ENCODE results near the gene PHACTR1. TPM values are rescaled to one million over a fixed set of nuclear protein-coding genes. Genes with fewer than 3 reads are reported as not detected.

Gene PHACTR1
- total RNA-seq, 1 experiment from 2014 or later: 2.6 TPM

- Histone ChIP-seq H3K9me3 (ENCODE audit: low read depth, low read length, poor library complexity, severe bottlenecking) (no peaks in the 10 kb centered on the region), H3K36me3 (ENCODE audit: insufficient read depth, low read length, poor library complexity, severe bottlenecking) (no peaks in the 10 kb centered on the region), H3K4me3 (ENCODE audit: low read depth, low read length, poor library complexity, severe bottlenecking) (no peak overlapping the region), H3K27ac (ENCODE audit: low read depth, low read length, poor library complexity, severe bottlenecking) (peak overlapping the region; percentile 53), H3K4me1 (ENCODE audit: insufficient read depth, low read length, poor library complexity, severe bottlenecking) (peaks cover 13% of the 10 kb centered on the region), H3K27me3 (replicated peaks; ENCODE audit: insufficient read depth, low read depth, low read length, poor library complexity) (peaks cover 2% of the 10 kb centered on the region)
- POLR2A ChIA-PET (ENCODE audit: low non-redundant PET): no interaction called here
- TF ChIP-seq EZH2 (IDR thresholded peaks at IDR 0.05; ENCODE audit: borderline replicate concordance, low read depth, low read length, poor library complexity, severe bottlenecking) (no peak), CTCF (conservative IDR thresholded peaks at IDR 0.05; ENCODE audit: low read depth, low read length) (no peak)
- DNase-seq (ENCODE audit: low spot score): peak; percentile 50
- no TSS peak for BruUV-seq (replicated peaks)
- intact Hi-C loops (cut with micrococcal nuclease; ENCODE audit: unreplicated experiment): no loop called here
- CTCF ChIA-PET: no interaction called here
Observed at GRCh38 chr6:12733876-12734275, 17.3 kb downstream of the PHACTR1 start.

GRCh38 chr6:12735786-12736185 is 19.2 kb downstream of the PHACTR1 start:
- Histone ChIP-seq H3K4me3 (ENCODE audit: low read depth, low read length, poor library complexity, severe bottlenecking) (no peak overlapping the region), H3K27ac (ENCODE audit: low read depth, low read length, poor library complexity, severe bottlenecking) (no peak overlapping the region), H3K4me1 (ENCODE audit: insufficient read depth, low read length, poor library complexity, severe bottlenecking) (peaks cover 13% of the 10 kb centered on the region), H3K36me3 (ENCODE audit: insufficient read depth, low read length, poor library complexity, severe bottlenecking) (no peaks in the 10 kb centered on the region), H3K9me3 (ENCODE audit: low read depth, low read length, poor library complexity, severe bottlenecking) (no peaks in the 10 kb centered on the region), H3K27me3 (replicated peaks; ENCODE audit: insufficient read depth, low read depth, low read length, poor library complexity) (no peaks in the 10 kb centered on the region)
- no TSS peak for BruUV-seq (replicated peaks)
- DNase-seq (ENCODE audit: low spot score): no peak
- ChIA-PET POLR2A (ENCODE audit: low non-redundant PET) (no interaction called here), CTCF (interaction anchor here (0.6 kb wide), 1 partner anchor 449 kb away, joined by 7 read pairs; no protein-coding TSS in a partner anchor)
- intact Hi-C loops (cut with micrococcal nuclease; ENCODE audit: unreplicated experiment): no loop called here
- TF ChIP-seq CTCF (conservative IDR thresholded peaks at IDR 0.05; ENCODE audit: low read depth, low read length) (no peak), EZH2 (IDR thresholded peaks at IDR 0.05; ENCODE audit: borderline replicate concordance, low read depth, low read length, poor library complexity, severe bottlenecking) (no peak)

- ChIA-PET CTCF (no interaction called here), POLR2A (ENCODE audit: low non-redundant PET) (no interaction called here)
- H3K4me1 ChIP-seq (ENCODE audit: insufficient read depth, low read length, poor library complexity, severe bottlenecking): no peaks in the 10 kb centered on the region
- no peak overlapping the region for H3K27ac ChIP-seq (ENCODE audit: low read depth, low read length, poor library complexity, severe bottlenecking)
- H3K27me3 ChIP-seq (replicated peaks; ENCODE audit: insufficient read depth, low read depth, low read length, poor library complexity): peaks cover 78% of the 10 kb centered on the region
- no peaks in the 10 kb centered on the region for H3K36me3 ChIP-seq (ENCODE audit: insufficient read depth, low read length, poor library complexity, severe bottlenecking)
- intact Hi-C loops (cut with micrococcal nuclease; ENCODE audit: unreplicated experiment): no loop called here
- H3K9me3 ChIP-seq (ENCODE audit: low read depth, low read length, poor library complexity, severe bottlenecking): no peaks in the 10 kb centered on the region
- no TSS peak for BruUV-seq (replicated peaks)
- no peak overlapping the region for H3K4me3 ChIP-seq (ENCODE audit: low read depth, low read length, poor library complexity, severe bottlenecking)
- TF ChIP-seq CTCF (conservative IDR thresholded peaks at IDR 0.05; ENCODE audit: low read depth, low read length) (no peak), EZH2 (IDR thresholded peaks at IDR 0.05; ENCODE audit: borderline replicate concordance, low read depth, low read length, poor library complexity, severe bottlenecking) (no peak)
- DNase-seq (ENCODE audit: low spot score): no peak
Observed at GRCh38 chr6:12748411-12748810, 31.8 kb downstream of the PHACTR1 start.
